GM19240 (cell line): ENCODE data around the gene SASH3.

Source experiments
- DNase-seq: peaks from one replicate; pipeline ENCODE4 v3.0.0; 2011; ENCODE audit warnings: low spot score; ENCODE audit not compliant: insufficient read length

The SASH3 gene

DNA sequence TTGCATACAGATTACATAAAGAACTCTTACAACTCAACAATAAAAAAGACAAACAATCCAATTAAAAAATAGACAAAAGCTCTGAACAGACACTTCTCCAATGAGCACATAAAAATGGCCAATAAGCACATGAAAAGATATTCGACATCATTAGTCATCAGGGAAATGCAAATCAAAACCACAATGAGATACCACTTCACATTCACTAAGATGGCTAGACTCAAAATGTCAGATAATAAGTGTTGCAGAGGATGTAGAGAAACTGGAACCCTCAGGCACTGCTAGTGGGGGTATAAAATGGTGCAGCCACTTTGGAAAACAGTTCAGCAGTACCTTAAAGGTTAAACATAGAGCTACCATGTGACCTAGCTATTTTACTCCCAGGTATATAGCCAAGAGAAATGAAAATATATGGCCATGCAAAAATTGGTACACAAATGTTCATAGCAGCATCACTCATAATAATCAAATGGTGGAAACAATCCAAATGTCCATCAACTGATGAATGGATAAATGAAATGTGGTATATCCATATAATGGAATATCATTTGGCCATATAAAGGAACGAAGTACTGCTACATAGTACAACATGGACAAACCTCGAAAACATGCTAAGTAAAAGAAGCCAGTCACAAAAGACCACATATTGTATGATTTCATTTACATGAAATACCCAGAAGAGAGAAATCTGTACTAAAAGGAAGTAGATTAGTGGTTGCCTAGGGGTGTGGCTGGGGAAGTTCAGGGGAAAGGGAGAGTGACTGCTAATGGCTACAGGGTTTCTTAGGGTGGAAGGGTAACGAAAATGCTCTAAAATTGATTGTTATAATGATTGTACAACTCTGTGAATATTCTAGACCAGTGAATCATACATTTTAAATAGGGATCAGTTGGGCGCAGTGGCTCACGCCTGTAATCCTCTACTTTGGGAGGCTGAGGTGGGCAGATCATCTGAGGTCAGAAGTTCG lies 29.4 kb downstream of the SASH3 start:
- no peak for DNase-seq

DNA sequence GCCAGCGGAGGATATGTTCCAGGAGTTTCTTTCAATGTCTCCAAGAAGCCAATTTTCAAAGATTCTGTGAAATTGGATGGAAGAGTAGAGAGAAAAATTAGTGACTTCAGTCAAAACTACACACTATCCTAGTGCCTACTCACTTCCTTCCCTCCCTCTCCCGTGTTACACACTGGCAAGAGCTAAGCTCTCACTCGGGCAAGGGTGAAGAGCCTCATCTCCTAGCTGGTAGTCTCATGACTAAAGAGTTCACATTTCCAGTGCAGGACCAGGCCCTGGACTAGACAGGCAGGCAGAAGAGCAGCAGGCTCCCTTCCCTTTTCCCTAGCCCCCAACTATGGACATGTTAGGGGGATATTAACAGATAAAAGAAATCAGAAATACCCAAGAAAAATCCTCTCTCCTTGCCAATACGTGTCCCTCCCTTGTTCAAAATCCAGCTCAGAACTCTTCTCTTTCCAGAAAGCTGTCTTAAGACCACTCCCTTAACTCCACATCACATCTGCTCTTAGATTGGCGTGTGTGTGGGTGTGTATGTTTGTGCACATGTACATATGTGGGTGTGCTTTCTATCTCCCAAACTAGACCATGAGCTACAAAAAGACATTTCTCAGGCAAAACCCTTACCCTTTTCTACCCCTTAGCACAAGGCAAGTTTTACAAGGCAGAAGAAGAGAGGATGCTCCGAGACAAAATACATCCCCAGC lies 34.1 kb downstream of the SASH3 start:
- no peak for DNase-seq

DNA sequence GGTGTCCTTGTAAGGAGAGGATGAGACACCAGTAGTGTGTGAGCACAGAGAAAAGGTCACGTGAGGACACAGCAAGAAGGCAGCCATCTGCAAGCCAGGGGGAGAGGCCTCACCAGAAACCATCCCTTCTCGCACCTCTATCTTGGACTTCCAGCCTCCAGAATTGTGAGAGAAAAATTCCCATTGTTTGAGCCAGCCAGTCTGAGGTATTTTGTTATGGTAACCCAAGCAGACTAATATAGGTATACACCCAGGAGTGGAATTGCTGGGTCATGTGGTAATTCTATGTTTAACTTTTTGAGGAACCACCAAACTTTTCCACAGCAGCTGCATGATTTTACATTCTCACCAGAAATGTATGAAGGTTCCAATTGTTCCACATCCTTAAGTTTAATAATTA lies 38.4 kb downstream of the SASH3 start:
- no peak for DNase-seq

DNA sequence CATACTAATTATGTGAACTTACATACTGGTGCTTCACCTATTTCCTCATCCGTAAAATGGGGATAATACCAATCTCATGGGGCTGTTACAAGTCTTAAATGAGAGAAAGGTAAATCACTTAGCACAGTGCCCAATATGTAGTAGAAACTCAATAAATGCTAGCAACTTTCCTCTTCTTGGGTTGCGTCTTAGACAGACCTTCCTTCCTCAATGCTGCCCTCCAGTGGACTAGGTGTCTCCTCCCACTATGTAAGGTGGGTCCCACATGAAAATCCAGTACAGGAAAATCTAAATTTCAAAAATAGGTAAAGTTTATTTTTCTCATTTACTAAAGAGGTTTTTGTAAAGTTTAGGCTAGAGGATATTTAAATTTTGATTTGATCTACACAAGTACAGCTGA lies 43.4 kb downstream of the SASH3 start:
- peak; percentile 19 for DNase-seq

DNA sequence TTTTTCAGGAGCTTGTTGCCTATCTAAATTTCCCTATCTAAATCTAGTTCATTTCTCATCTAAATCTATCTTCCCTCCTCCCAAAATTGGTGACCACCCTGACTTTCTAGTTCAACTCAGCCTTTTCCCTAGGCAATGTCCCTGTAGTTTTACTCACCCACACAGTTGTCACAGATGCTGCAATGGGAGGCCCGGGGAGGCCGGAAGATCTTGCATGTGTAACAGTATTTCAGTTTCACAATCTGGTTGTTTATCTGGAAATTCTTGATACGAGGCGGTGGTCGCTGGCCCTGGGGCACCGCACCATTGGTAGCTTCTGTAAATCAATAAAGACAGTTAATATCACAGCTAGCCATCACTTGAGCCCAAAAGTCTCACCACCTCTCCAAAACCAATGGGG lies 43.8 kb downstream of the SASH3 start:
- no peak for DNase-seq

DNA sequence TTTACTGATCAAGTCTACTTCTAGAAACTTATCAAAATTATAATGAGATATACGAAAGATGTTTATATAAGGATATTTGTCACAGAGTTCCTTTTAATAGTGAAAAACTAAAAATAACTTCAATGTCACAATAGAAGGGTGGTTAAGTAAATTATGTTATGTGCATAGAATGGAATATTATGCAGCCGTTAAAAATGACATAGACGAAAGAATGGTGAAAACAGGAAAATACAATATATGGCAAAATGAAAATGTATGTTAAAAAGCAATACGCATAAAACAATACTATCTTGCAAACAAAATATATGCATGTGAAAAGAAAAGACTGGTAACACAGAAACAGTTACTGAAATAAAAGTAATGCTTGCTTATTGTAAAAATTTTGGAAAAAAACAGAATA lies 44.9 kb downstream of the SASH3 start:
- DNase-seq, result no peak

DNA sequence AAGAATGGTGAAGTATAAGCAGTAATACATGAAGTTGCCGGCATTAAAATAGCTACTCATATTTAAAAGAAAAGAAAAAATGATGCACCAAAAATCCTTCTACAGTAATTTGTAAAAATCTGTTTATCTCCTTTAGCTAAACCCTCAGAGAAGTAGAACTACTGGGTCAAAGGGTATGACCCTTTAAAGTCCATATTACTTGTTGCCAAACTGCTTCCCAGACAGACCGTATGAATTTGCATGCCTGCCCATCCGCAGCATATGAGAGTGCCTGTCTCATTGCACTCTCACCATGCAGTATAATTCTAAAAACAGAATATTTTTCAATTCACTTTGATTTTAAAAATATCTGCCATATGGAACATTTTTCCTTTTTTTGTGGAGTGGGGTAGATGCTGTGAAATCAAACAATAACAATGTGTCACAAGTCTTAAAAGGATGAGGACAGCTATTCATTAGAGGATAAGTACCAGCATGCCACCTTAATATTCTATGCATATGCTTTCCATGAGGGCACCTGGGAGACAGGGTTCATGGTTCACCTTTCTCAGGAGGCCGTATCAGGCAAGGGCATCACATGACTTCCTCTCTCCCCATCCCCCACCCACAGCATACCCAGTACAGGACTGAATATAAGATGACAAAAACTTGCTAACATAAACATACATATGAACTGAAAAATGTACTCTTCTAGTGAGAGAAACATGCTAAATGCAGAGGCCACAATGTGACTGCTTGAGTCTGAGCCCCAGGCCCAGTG lies 46.2 kb downstream of the SASH3 start:
- no peak for DNase-seq

DNA sequence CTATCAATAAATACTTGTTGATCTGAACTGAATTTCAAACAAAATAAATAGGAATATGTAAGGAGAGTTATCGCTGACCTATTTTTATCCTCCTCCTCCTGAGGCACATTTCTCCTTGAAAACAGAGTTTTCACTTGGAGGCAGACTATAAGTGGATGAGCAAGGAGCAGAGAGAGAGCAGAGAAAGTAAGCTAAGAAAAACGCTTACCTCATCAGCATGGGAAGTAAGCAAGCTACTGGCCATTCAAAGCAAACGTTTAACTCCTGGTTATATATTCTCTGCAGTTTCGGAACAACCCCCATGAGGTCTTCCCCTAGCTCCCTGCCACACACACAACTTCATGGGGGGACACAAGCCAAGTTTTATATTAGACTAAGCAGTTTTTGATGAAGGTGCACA lies 50.7 kb downstream of the SASH3 start:
- DNase-seq, result no peak

DNA sequence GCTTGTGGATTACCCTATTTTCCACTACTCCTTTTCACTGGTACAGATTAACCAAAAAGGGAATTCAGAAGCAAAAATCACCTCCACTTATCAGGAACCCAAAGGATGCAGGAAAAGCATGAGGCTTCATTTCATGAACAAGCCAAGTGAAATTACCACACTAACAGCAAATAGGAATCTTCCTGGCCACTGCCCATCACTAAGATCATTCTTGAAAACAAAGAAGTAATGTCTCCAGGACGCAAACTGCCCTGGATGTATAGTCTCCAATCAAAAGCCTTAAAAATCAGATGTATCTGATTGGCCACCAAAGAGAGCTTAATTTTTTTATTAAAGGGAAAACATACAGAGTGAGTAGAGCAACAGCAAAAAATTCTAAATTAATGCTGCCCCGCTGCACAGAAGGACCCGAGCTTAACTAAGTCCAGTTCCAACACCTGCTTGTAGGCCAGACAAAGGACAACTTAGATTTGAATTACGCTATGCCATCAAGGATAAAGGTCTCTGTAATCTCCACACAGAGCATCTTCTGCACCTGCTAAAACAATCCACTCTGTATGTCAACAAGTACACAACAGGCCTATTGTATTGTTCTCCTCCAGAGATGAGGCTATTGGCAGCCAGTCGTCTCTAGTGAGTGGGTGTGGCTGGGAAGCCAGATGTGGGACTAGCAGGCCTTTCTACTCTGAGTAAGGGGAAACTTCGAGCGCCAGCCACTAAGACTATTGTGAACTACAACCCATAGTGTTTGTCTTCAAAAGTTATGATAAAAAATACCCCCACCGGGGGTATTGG lies 51.5 kb downstream of the SASH3 start:
- no peak for DNase-seq

DNA sequence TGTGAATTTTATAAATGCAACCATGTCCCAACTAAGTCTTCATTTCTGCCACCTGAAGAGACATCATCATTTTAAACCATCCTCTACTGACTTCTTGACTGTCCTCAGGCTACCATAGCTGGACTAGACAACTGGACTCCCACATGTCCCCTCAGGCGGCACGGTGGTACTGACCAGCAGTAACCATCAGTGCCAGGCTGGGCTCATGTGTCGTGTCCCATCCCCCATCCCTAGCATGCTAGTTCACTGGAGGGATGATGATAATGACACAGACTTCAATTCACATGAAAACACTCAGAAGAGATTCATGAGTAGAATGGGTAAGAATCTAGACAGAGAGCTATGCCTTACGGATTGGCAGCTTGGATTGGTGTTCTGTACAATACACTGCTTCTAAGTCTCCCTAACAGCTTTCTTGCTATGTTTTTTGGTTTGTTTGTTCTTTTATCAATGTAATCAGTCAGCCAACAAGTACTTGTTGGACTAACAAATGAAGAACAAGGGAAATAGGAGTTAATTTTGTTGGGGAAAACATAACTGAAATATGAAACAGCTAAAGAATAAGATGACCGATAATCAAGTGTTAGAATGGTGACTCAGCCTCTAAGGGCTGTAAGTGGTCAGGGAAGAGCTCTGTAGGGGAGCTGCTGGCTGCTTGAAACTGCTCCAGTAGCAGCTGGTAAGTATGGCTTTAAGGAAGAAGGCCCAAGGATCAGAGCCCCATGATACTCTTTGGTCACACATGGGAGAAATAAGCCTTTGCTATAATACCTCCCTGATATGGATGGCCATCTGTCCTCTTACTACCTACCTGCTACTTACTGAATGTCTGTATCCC lies 53.6 kb downstream of the SASH3 start:
- no peak for DNase-seq

DNA sequence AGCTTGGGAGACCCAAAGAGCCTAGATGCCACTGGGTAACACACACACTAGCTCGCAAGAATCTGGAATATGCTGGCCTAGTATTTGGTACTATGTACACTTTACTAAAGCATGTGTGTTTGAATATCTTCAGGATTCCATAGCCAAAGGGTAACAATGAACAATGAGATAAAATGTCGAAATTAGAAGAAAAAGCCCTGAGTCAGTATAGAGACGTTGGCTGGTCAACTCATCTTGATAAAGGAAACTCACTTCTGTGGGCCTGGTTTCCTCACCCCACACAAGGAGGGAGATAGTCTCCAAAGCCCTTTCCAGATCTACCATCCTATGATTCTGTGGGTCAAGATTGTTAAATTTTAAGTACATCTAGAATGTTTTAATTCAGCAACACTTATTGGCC lies 57.1 kb downstream of the SASH3 start:
- no peak for DNase-seq

DNA sequence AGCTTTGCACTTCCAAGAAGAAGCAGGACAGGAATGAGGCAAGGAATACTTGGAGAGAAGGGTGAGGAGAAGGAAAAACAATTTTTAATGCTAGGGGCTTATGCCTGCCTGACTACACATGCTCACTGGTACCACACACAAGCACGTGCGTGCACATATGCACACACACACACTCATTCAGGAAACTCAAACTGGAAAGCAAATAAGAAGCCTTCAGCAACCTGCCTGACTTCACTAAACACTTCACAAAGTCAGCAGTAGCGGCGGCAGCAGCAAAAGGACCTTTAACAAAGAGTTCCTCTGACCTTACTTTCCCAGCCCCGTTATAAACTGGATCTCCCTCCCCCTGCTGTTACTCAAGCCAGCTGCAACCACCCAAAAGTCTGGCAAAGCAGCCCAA lies 60.6 kb downstream of the SASH3 start:
- DNase-seq, result no peak

DNA sequence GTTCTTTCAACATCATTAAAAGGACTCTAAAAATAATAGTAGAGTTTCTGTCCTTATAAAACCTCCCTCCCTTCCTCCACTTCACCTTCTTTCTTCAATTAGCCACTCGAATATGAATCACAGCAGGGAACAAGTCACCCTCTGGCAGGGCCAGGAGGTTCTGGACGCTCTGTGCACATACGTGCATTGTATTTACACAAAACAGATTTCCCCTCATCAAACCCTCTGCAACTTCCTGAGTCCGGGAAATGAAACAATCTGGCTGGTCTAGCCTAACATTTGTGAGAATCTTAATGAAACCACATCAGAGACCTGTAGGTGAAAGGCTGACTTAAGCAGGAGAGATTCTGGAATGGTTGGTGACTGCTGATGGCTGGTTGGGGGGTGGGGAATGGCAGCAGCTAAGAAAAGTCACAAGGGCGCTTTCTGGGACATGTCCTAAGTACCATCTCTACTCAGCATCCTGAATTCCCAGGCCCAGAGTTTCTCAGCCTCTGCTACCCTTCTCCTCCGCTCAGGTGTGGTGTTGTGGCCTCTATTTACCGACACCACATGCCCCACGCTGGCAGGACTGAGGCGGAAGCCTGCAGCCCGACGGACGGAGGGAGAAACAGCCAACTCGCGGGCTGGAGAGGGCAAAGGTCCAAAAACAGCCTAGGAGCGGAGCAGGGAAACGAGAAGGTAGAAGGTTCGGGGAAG lies 62.9 kb downstream of the SASH3 start:
- DNase-seq, result no peak

DNA sequence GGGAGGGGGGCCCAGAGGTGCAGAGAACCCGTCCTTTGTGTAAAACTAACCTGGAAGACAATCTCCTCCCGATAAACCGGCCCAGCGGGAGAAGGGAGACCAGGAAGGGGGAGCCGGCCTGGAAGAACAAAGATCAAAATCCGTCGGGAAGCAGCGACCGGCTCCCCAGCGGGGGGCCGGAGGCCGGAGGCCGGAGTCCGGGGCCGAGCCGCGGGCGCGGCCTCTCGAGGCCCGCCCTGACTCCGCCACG lies 63.4 kb downstream of the SASH3 start:
- no peak for DNase-seq

DNA sequence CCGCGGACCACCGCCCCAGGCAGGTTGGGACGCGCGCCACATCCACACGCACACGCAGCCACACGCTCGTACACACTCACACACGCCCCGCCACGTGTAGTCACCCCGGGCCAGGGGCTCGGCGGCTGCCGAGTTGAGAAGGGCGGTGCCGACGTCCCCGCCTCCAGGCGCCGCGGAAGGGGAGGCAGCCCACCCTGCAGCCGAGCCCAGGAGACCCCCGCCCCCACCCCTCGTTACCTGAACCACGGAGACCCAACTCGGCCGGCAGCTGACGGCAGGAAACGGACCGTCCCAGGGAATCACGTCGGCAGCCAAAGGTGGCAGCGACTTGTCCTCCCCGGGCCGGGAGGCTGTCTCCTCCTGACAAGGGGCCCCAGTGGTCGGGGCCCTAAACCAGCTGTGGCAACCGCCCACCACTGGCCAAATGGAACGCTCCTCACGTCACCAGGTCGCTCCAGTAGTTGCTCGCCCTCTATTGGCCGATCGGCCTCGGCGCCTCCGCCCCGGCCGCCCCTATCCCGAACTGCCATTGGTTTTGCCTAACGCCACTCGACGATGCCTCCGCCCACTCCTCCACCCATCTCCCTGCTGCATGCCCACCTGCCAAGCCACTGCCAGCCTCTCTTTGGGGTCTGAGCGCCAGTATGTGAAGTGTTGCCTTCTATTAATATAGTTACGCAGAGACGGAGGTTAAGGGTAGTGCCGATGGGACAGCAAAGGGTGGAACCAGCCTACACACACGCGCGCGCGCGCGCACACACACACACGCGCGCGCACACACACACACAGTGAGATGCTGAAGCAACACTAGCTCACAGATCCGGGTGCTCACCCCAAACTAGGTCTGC lies 63.9 kb downstream of the SASH3 start, which contains the start of gene ZDHHC9:
ZDHHC9 (minus strand) TSS at position 428 of the 848 bp plus-strand sequence. CDS start 1,941 bp downstream, outside the sequence.
- peak; percentile 47 for DNase-seq
